Measurements from ENCODE around the gene GNAQ.

DNA sequence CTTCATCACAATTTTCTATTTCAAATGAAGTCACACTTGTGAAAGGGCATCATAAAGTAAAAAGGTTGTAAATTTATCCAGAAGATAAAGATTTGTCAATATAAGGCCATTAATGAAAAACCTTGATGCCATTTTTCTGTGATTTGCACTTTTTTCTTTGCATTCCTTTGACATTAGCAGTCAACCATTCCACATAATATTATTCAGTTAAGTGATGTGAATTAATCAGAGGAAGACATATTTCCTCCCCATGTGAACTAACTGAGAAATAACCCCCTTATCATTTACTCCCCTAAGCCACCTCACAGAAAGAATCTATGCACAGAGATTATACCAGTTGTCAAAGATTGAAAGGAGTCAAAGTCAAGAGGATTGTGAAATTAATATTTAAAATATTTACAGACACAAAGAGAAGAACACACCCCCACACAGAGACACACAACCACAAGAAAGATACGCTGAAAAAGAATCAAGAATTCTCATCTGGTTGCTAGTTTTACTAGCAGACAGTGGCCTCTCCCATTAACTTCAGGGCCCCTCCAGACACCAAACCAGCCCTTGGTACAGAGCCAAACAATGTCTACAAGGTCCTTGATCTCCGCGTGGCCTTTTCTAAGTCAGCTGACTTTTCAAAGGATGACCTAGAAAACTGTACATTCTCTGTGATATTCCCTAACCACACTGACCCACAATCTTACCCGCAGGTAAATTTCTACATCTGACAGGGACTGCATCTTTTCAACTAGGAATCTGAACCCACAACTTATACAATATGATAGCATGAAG lies 29.5 kb downstream of the GNAQ start:
- TF ChIP-seq EP300 (IDR thresholded peaks at IDR 0.05) (no peak), POLR2A (IDR thresholded peaks at IDR 0.05; ENCODE audit: low read depth) (no peak), POLR2AphosphoS5 (IDR thresholded peaks at IDR 0.05) (no peak)
- TF ChIP-seq, protein P1, sequence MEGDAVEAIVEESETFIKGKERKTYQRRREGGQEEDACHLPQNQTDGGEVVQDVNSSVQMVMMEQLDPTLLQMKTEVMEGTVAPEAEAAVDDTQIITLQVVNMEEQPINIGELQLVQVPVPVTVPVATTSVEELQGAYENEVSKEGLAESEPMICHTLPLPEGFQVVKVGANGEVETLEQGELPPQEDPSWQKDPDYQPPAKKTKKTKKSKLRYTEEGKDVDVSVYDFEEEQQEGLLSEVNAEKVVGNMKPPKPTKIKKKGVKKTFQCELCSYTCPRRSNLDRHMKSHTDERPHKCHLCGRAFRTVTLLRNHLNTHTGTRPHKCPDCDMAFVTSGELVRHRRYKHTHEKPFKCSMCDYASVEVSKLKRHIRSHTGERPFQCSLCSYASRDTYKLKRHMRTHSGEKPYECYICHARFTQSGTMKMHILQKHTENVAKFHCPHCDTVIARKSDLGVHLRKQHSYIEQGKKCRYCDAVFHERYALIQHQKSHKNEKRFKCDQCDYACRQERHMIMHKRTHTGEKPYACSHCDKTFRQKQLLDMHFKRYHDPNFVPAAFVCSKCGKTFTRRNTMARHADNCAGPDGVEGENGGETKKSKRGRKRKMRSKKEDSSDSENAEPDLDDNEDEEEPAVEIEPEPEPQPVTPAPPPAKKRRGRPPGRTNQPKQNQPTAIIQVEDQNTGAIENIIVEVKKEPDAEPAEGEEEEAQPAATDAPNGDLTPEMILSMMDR (IDR thresholded peaks at IDR 0.05): no peak
